ENCODE data around the gene SORCS2.

SORCS2 gene

GRCh38 chr4:7771541-7772507 is 579.5 kb downstream of the SORCS2 start:
- no peak for TF ChIP-seq GATA2 (IDR thresholded peaks at IDR 0.05; ENCODE audit: low read depth, low read length)
- TF ChIP-seq GATA3 (IDR thresholded peaks at IDR 0.05; ENCODE audit: low read depth, low read length), result no peak

GRCh38 chr4:7772711-7773385 is 580.5 kb downstream of the SORCS2 start:
- TF ChIP-seq GATA3 (IDR thresholded peaks at IDR 0.05; ENCODE audit: low read depth, low read length) (no peak), GATA2 (IDR thresholded peaks at IDR 0.05; ENCODE audit: low read depth, low read length) (no peak)

GRCh38 chr4:7773401-7774180 is 581.3 kb downstream of the SORCS2 start:
- TF ChIP-seq GATA3 (IDR thresholded peaks at IDR 0.05; ENCODE audit: low read depth, low read length), result no peak
- TF ChIP-seq GATA2 (IDR thresholded peaks at IDR 0.05; ENCODE audit: low read depth, low read length), result no peak

GRCh38 chr4:7774301-7775294 is 582.3 kb downstream of the SORCS2 start:
- no peak for TF ChIP-seq GATA2 (IDR thresholded peaks at IDR 0.05; ENCODE audit: low read depth, low read length)
- no peak for TF ChIP-seq GATA3 (IDR thresholded peaks at IDR 0.05; ENCODE audit: low read depth, low read length)

GRCh38 chr4:7775396-7775795 is 583.1 kb downstream of the SORCS2 start:
- TF ChIP-seq GATA3 (IDR thresholded peaks at IDR 0.05; ENCODE audit: low read depth, low read length) (no peak), GATA2 (IDR thresholded peaks at IDR 0.05; ENCODE audit: low read depth, low read length) (no peak)

- no peak for TF ChIP-seq GATA3 (IDR thresholded peaks at IDR 0.05; ENCODE audit: low read depth, low read length)
- TF ChIP-seq GATA2 (IDR thresholded peaks at IDR 0.05; ENCODE audit: low read depth, low read length), result no peak
Observed at GRCh38 chr4:7777017-7777710, 584.8 kb downstream of the SORCS2 start.

- TF ChIP-seq GATA2 (IDR thresholded peaks at IDR 0.05; ENCODE audit: low read depth, low read length) (no peak), GATA3 (IDR thresholded peaks at IDR 0.05; ENCODE audit: low read depth, low read length) (no peak)
Observed at GRCh38 chr4:7777871-7778509, 585.7 kb downstream of the SORCS2 start.

- TF ChIP-seq GATA3 (IDR thresholded peaks at IDR 0.05; ENCODE audit: low read depth, low read length), result no peak
- TF ChIP-seq GATA2 (IDR thresholded peaks at IDR 0.05; ENCODE audit: low read depth, low read length), result no peak
Observed at GRCh38 chr4:7778510-7779431, 586.4 kb downstream of the SORCS2 start.

GRCh38 chr4:7779432-7779768 is 587.1 kb downstream of the SORCS2 start:
- TF ChIP-seq GATA3 (IDR thresholded peaks at IDR 0.05; ENCODE audit: low read depth, low read length) (no peak), GATA2 (IDR thresholded peaks at IDR 0.05; ENCODE audit: low read depth, low read length) (no peak)

- TF ChIP-seq GATA3 (IDR thresholded peaks at IDR 0.05; ENCODE audit: low read depth, low read length) (no peak), GATA2 (IDR thresholded peaks at IDR 0.05; ENCODE audit: low read depth, low read length) (no peak)
Observed at GRCh38 chr4:7780751-7781348, 588.5 kb downstream of the SORCS2 start.

- TF ChIP-seq GATA2 (IDR thresholded peaks at IDR 0.05; ENCODE audit: low read depth, low read length) (no peak), GATA3 (IDR thresholded peaks at IDR 0.05; ENCODE audit: low read depth, low read length) (no peak)
Observed at GRCh38 chr4:7781366-7781765, 589.0 kb downstream of the SORCS2 start.

Data from SH-SY5Y (cell line).